ENCODE data around the gene PTH2R. TPM values are rescaled to one million over a fixed set of nuclear protein-coding genes. Genes with fewer than 3 reads are reported as not detected.
A peak's percentile ranks its signal among the peaks of the same experiment; 100 is the strongest.

The PTH2R gene
- total and polyA plus RNA-seq, 9 of the 15 experiments (the other 6 are each of a cell fraction or from before 2014, with no cell fraction given), result 2.7 to 8.8 (median 4.2) TPM

DNA sequence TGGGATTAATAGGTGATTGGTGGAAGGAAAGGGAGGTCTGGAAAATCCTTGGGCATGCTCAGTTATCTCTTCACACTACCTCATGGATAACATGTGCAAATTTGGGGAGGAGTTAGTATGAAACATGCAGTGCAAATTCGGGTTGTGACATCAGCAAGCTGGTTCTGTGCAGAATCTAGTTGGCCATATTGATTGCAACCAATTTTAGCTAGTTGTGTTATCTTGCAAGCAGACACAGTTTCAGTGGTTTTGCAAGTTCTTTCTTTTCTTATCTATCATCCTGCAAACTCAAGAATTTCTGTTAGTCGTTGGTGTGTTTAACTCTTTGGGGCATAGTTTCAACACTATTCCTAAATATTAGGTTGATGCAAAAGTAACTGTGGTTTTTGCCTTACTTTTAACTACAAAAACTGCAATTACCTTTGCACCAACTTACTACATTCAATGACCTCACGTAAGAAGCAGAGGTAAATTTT, 135.4 kb downstream of the PTH2R start (continued):
- no peak for TF ChIP-seq STAT5B (CRISPR knock-in tag; IDR thresholded peaks at IDR 0.05)
- TF ChIP-seq FOXJ3 (CRISPR knock-in tag; IDR thresholded peaks at IDR 0.05), result no peak
- no peak for TF ChIP-seq HINFP (tag; conservative IDR thresholded peaks at IDR 0.05; ENCODE audit: low read depth)
- peak; percentile 82 for TF ChIP-seq CREM (IDR thresholded peaks at IDR 0.05; ENCODE audit: low read depth)
- peak; percentile 64; the same call in 1 of the 2 replicates for TF ChIP-seq ZNF395 (CRISPR knock-in tag; IDR thresholded peaks at IDR 0.05)
- TF ChIP-seq, protein P1, sequence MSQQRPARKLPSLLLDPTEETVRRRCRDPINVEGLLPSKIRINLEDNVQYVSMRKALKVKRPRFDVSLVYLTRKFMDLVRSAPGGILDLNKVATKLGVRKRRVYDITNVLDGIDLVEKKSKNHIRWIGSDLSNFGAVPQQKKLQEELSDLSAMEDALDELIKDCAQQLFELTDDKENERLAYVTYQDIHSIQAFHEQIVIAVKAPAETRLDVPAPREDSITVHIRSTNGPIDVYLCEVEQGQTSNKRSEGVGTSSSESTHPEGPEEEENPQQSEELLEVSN (IDR thresholded peaks at IDR 0.05; ENCODE audit: borderline replicate concordance in 1 of 2, extremely low read depth in 1 of 2, insufficient read depth in 1 of 2, insufficient read length in 1 of 2, low read depth in 1 of 2, low read length in 1 of 2, poor library complexity in 1 of 2, severe bottlenecking in 1 of 2), result peak in 1 of 2 experiments; percentile 37
- no peak for TF ChIP-seq ZNF384 (IDR thresholded peaks at IDR 0.05; ENCODE audit: low read depth, low read length)
- no peak for TF ChIP-seq NFIX (CRISPR knock-in tag; IDR thresholded peaks at IDR 0.05; ENCODE audit: low read depth)
- TF ChIP-seq ZBTB12 (CRISPR knock-in tag; IDR thresholded peaks at IDR 0.05), result 0 out of 2 replicates have a peak, but pooled peaks have one; percentile 13
- TF ChIP-seq JUND (IDR thresholded peaks at IDR 0.05; ENCODE audit: borderline replicate concordance, low read depth, low read length), result peak; percentile 63; the same call in 1 of the 2 replicates
- peak; percentile 61; the same call in 1 of the 3 replicates for TF ChIP-seq JUND (tag; IDR thresholded peaks at IDR 0.05; ENCODE audit: borderline replicate concordance, low read depth, low read length)
- TF ChIP-seq SIRT6 (IDR thresholded peaks at IDR 0.05; ENCODE audit: low read depth, low read length), result no peak
- no peak for TF ChIP-seq EGR1 (conservative IDR thresholded peaks at IDR 0.05)
- TF ChIP-seq HDAC1 (IDR thresholded peaks at IDR 0.05), result peak in 1 of 2 experiments; percentile 17; a peak in 1 of 4 replicates
- TF ChIP-seq POLR2AphosphoS5 (IDR thresholded peaks at IDR 0.05; ENCODE audit: control insufficient read depth, insufficient read depth, low read depth, low read length), result peak; percentile 70
- TF ChIP-seq DPF2 (IDR thresholded peaks at IDR 0.05), result peak; percentile 84
- peak; percentile 29 to 67; a peak in 1 of 4 replicates for TF ChIP-seq FOXA3 (CRISPR knock-in tag; conservative IDR thresholded peaks at IDR 0.05 in 1 of 2, IDR thresholded peaks at IDR 0.05 in 1 of 2)
- TF ChIP-seq SMARCC2 (IDR thresholded peaks at IDR 0.05; ENCODE audit: low read depth), result peak; percentile 61
- TF ChIP-seq ZNF124 (CRISPR knock-in tag; IDR thresholded peaks at IDR 0.05), result no peak
- peak; percentile 97 for TF ChIP-seq HMBOX1 (IDR thresholded peaks at IDR 0.05)
- peak; percentile 75; the same call in 1 of the 2 replicates for TF ChIP-seq CREB1 (IDR thresholded peaks at IDR 0.05)
- no peak for TF ChIP-seq CREB1 (CRISPR knock-in tag; IDR thresholded peaks at IDR 0.05)
- peak; percentile 85 to 87 for TF ChIP-seq NRF1 (conservative IDR thresholded peaks at IDR 0.05 in 1 of 2, IDR thresholded peaks at IDR 0.05 in 1 of 2)
